Measurements from ENCODE around the gene ZNF385C. TPM values are rescaled to one million over a fixed set of nuclear protein-coding genes. Genes with fewer than 3 reads are reported as not detected.

Gene ZNF385C
- polyA plus RNA-seq, 2 donors, result 0.12 to 0.24 TPM

GRCh38 chr17:42110301-42111264 is 12.3 kb upstream of the ZNF385C start:
- WGBS, 2 donors, result 89 to 91% methylated on average over 18 of the region's 18 CpGs
- H3K4me3 ChIP-seq (ENCODE audit: low read depth in 1 of 2, low read length in 2 of 2), result no peak overlapping the region
- H3K4me1 ChIP-seq (ENCODE audit: control insufficient read depth in 2 of 2, insufficient read depth in 2 of 2, low read length in 1 of 2), result peaks cover 4 to 24% of the 10 kb centered on the region in 2 donors
- H3K27ac ChIP-seq (ENCODE audit: low read depth in 2 of 2, low read length in 1 of 2), result no peak overlapping the region
- H3K9me3 ChIP-seq (ENCODE audit: control insufficient read depth in 2 of 2, insufficient read depth in 1 of 2, low read depth in 1 of 2, low read length in 1 of 2), result no peaks in the 10 kb centered on the region
- H3K36me3 ChIP-seq (ENCODE audit: control insufficient read depth in 2 of 2, insufficient read depth in 2 of 2, low read length in 1 of 2), result peaks cover 0 to 15% of the 10 kb centered on the region in 2 donors
- no peaks in the 10 kb centered on the region for H3K27me3 ChIP-seq (ENCODE audit: control insufficient read depth in 1 of 2, insufficient read depth in 2 of 2, low read length in 2 of 2)

- Histone ChIP-seq H3K36me3 (ENCODE audit: control insufficient read depth in 2 of 2, insufficient read depth in 2 of 2, low read length in 1 of 2) (peaks cover 0 to 10% of the 10 kb centered on the region in 2 donors), H3K9me3 (ENCODE audit: control insufficient read depth in 2 of 2, insufficient read depth in 1 of 2, low read depth in 1 of 2, low read length in 1 of 2) (no peaks in the 10 kb centered on the region), H3K27ac (ENCODE audit: low read depth in 2 of 2, low read length in 1 of 2) (no peak overlapping the region), H3K4me1 (ENCODE audit: control insufficient read depth in 2 of 2, insufficient read depth in 2 of 2, low read length in 1 of 2) (peaks cover 4 to 24% of the 10 kb centered on the region in 2 donors), H3K4me3 (ENCODE audit: low read depth in 1 of 2, low read length in 2 of 2) (no peak overlapping the region), H3K27me3 (ENCODE audit: control insufficient read depth in 1 of 2, insufficient read depth in 2 of 2, low read length in 2 of 2) (no peaks in the 10 kb centered on the region)
- WGBS, 2 donors, result 94 to 95% methylated on average over 8 to 9 of the region's 9 CpGs
Measured at GRCh38 chr17:42109086-42109485, 10.8 kb upstream of the ZNF385C start.

GRCh38 chr17:42107597-42108576 is 9.6 kb upstream of the ZNF385C start:
- H3K4me1 ChIP-seq (ENCODE audit: control insufficient read depth in 2 of 2, insufficient read depth in 2 of 2, low read length in 1 of 2), result peaks cover 4 to 26% of the 10 kb centered on the region in 2 donors
- no peak overlapping the region for H3K4me3 ChIP-seq (ENCODE audit: low read depth in 1 of 2, low read length in 2 of 2)
- H3K27ac ChIP-seq (ENCODE audit: low read depth in 2 of 2, low read length in 1 of 2), result no peak overlapping the region
- H3K27me3 ChIP-seq (ENCODE audit: control insufficient read depth in 1 of 2, insufficient read depth in 2 of 2, low read length in 2 of 2), result no peaks in the 10 kb centered on the region
- H3K9me3 ChIP-seq (ENCODE audit: control insufficient read depth in 2 of 2, insufficient read depth in 1 of 2, low read depth in 1 of 2, low read length in 1 of 2), result no peaks in the 10 kb centered on the region
- peaks cover 0 to 7% of the 10 kb centered on the region in 2 donors for H3K36me3 ChIP-seq (ENCODE audit: control insufficient read depth in 2 of 2, insufficient read depth in 2 of 2, low read length in 1 of 2)
- WGBS, 2 donors, result 52 to 54% methylated on average over 50 to 51 of the region's 51 CpGs

DNA sequence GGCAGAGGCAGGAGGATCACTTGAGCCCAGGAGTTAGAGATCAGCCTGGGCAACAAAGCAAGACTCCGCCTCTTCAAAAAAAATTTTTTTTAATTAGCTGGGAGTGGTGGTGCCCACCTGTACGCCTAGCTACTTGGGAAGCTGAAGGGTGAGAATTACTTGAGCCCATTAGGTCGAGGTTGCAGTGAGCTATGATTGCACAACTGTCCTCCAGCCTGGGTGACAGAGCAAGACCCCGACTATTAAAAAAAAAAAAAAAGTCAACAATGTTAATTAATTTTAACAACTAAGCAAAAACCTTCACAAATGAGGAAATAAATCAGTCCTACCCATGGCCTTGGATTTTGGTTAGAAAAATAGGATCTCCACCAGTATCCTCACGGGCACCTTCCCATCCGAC is 8.9 kb upstream of the ZNF385C start:
- WGBS, 2 donors, result 71 to 78% methylated on average over 6 of the region's 6 CpGs
- H3K4me3 ChIP-seq (ENCODE audit: low read depth in 1 of 2, low read length in 2 of 2), result no peak overlapping the region

GRCh38 chr17:42106009-42106408 is 7.7 kb upstream of the ZNF385C start:
- Histone ChIP-seq H3K4me1 (ENCODE audit: control insufficient read depth in 2 of 2, insufficient read depth in 2 of 2, low read length in 1 of 2) (peaks cover 3 to 13% of the 10 kb centered on the region in 2 donors), H3K36me3 (ENCODE audit: control insufficient read depth in 2 of 2, insufficient read depth in 2 of 2, low read length in 1 of 2) (peaks cover 0 to 7% of the 10 kb centered on the region in 2 donors), H3K27ac (ENCODE audit: low read depth in 2 of 2, low read length in 1 of 2) (no peak overlapping the region), H3K9me3 (ENCODE audit: control insufficient read depth in 2 of 2, insufficient read depth in 1 of 2, low read depth in 1 of 2, low read length in 1 of 2) (no peaks in the 10 kb centered on the region), H3K27me3 (ENCODE audit: control insufficient read depth in 1 of 2, insufficient read depth in 2 of 2, low read length in 2 of 2) (no peaks in the 10 kb centered on the region), H3K4me3 (ENCODE audit: low read depth in 1 of 2, low read length in 2 of 2) (no peak overlapping the region)
- 81 to 83% methylated on average over 2 of the region's 2 CpGs for WGBS, 2 donors

More for the DNA sequence above, 8.9 kb upstream of the ZNF385C start:
- H3K36me3 ChIP-seq (ENCODE audit: control insufficient read depth in 2 of 2, insufficient read depth in 2 of 2, low read length in 1 of 2), result peaks cover 0 to 7% of the 10 kb centered on the region in 2 donors
- H3K9me3 ChIP-seq (ENCODE audit: control insufficient read depth in 2 of 2, insufficient read depth in 1 of 2, low read depth in 1 of 2, low read length in 1 of 2), result no peaks in the 10 kb centered on the region
- no peaks in the 10 kb centered on the region for H3K27me3 ChIP-seq (ENCODE audit: control insufficient read depth in 1 of 2, insufficient read depth in 2 of 2, low read length in 2 of 2)
- peaks cover 4 to 23% of the 10 kb centered on the region in 2 donors for H3K4me1 ChIP-seq (ENCODE audit: control insufficient read depth in 2 of 2, insufficient read depth in 2 of 2, low read length in 1 of 2)
- H3K27ac ChIP-seq (ENCODE audit: low read depth in 2 of 2, low read length in 1 of 2), result no peak overlapping the region

GRCh38 chr17:42104264-42104663 is 6.0 kb upstream of the ZNF385C start:
- Histone ChIP-seq H3K36me3 (ENCODE audit: control insufficient read depth in 2 of 2, insufficient read depth in 2 of 2, low read length in 1 of 2) (peaks cover 0 to 7% of the 10 kb centered on the region in 2 donors), H3K4me1 (ENCODE audit: control insufficient read depth in 2 of 2, insufficient read depth in 2 of 2, low read length in 1 of 2) (peaks cover 3 to 11% of the 10 kb centered on the region in 2 donors), H3K4me3 (ENCODE audit: low read depth in 1 of 2, low read length in 2 of 2) (no peak overlapping the region), H3K9me3 (ENCODE audit: control insufficient read depth in 2 of 2, insufficient read depth in 1 of 2, low read depth in 1 of 2, low read length in 1 of 2) (no peaks in the 10 kb centered on the region), H3K27me3 (ENCODE audit: control insufficient read depth in 1 of 2, insufficient read depth in 2 of 2, low read length in 2 of 2) (no peaks in the 10 kb centered on the region), H3K27ac (ENCODE audit: low read depth in 2 of 2, low read length in 1 of 2) (no peak overlapping the region)
- 85 to 87% methylated on average over 3 of the region's 3 CpGs for WGBS, 2 donors

DNA sequence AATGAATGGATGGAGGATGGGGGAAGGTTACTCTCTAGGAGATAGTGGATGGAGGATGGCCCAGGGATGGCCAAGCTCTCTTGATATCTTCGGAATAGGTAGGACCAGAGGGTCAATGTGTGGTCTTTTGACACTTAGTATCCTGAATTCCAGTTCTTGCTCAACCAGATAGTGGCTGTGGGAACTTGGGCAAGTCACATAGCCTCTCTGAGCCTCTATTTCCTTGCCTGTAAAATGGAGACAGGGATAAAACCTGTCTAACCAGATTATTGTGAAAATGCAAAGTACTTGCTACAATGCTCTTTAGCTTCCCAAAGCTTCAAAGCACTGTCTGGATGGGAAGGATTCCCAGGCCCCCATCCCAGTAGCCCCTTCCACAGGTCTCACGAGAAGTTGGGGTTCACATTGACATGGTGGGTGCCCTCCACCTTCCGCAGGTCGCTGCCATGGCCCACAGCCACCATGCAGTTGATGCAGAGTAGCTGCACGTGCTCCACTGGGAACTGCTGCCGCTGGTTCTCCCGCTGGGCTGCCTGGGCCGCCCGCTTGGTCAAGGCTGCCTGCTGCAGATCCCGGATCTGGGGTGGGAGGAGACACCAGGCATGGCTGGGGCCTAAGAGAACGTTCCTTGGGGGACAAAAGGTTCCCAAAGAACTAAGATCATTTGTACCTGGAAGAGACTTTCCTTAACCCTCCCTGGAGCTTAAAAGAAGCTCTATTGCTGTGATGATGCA is 5.1 kb upstream of the ZNF385C start:
- Histone ChIP-seq H3K36me3 (ENCODE audit: control insufficient read depth in 2 of 2, insufficient read depth in 2 of 2, low read length in 1 of 2) (peaks cover 0 to 6% of the 10 kb centered on the region in 2 donors), H3K4me1 (ENCODE audit: control insufficient read depth in 2 of 2, insufficient read depth in 2 of 2, low read length in 1 of 2) (peaks cover 5 to 11% of the 10 kb centered on the region in 2 donors), H3K27ac (ENCODE audit: low read depth in 2 of 2, low read length in 1 of 2) (no peak overlapping the region), H3K4me3 (ENCODE audit: low read depth in 1 of 2, low read length in 2 of 2) (no peak overlapping the region), H3K27me3 (ENCODE audit: control insufficient read depth in 1 of 2, insufficient read depth in 2 of 2, low read length in 2 of 2) (no peaks in the 10 kb centered on the region), H3K9me3 (ENCODE audit: control insufficient read depth in 2 of 2, insufficient read depth in 1 of 2, low read depth in 1 of 2, low read length in 1 of 2) (no peaks in the 10 kb centered on the region)
- WGBS, 2 donors, result 86 to 87% methylated on average over 11 of the region's 11 CpGs

DNA sequence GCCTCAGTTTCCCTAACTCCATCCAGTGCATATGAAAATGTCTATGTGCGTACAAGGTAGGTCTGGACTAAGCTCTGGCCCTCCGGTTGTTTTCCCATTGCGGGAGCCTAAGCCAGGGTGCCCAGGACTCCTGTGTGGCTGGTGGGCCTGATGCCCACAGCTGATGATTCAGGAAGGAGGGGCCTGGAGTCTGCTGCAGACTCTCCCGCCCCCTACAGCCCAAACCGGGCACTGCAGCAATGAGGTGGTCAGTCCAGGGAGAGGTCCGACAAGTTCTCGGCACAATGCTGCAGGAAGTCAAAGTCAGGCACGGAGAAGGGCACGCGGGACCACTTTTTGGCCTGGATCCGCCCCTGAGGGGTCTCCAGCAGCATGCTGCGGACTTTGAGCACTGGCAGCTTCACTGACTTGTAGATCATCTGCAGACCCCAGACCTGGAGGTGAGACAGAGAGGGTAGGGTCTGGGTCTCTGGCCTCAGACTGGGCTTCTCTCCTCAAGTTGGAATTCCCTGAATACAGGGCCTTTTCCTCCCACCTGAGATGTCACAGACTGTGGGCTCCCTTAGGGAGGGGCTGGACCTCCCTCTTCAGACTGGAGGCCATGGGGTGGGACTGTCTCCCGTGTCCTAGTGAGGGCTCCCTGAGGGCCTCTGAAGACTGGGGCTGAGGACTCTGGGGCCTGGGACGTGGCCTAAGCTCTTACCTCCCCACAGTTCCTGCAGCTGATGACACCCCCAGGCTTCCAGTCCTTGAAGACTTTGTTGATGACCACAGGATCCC is 3.4 kb upstream of the ZNF385C start:
- Histone ChIP-seq H3K9me3 (ENCODE audit: control insufficient read depth in 2 of 2, insufficient read depth in 1 of 2, low read depth in 1 of 2, low read length in 1 of 2) (no peaks in the 10 kb centered on the region), H3K27me3 (ENCODE audit: control insufficient read depth in 1 of 2, insufficient read depth in 2 of 2, low read length in 2 of 2) (peaks cover 0 to 4% of the 10 kb centered on the region in 2 donors), H3K27ac (ENCODE audit: low read depth in 2 of 2, low read length in 1 of 2) (no peak overlapping the region), H3K4me3 (ENCODE audit: low read depth in 1 of 2, low read length in 2 of 2) (no peak overlapping the region), H3K4me1 (ENCODE audit: control insufficient read depth in 2 of 2, insufficient read depth in 2 of 2, low read length in 1 of 2) (peaks cover 6 to 8% of the 10 kb centered on the region in 2 donors), H3K36me3 (ENCODE audit: control insufficient read depth in 2 of 2, insufficient read depth in 2 of 2, low read length in 1 of 2) (no peaks in the 10 kb centered on the region)
- 48 to 49% methylated on average over 14 of the region's 14 CpGs for WGBS, 2 donors

Data from esophagus (tissue), 2 donors.